ENCODE data around the gene LARGE1.

The LARGE1 gene

DNA sequence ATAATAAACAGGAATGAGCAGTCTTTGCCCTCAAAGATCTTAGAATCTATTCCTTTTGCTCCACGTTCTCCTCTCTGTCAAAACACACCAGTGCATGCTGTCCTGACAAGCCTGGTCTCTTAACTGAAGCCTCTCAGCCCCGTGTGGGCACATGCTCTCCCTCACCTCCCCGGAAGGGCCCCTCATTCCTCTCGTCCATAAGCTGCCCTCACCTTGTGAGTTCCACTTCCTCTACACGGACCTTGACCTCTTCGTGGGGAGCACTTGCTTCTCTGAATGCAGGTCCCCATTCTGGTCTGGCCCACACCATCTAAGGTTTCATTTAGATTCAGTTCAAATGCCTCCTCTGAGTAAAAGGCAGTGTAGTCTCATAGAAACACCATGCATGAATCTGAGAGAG is 449.8 kb downstream of the LARGE1 start:
- Histone ChIP-seq H3K9ac (ENCODE audit: low read length) (no peak overlapping the region), H3K36me3 (ENCODE audit: insufficient read depth, low read length) (no peaks in the 10 kb centered on the region), H3K27me3 (ENCODE audit: insufficient read depth, low read length) (no peaks in the 10 kb centered on the region), H4K20me1 (ENCODE audit: insufficient read depth, low read length) (no peaks in the 10 kb centered on the region), H3K9me2 (ENCODE audit: low read depth, low read length) (no peaks in the 10 kb centered on the region), H3K79me2 (ENCODE audit: insufficient read depth, low read length) (no peaks in the 10 kb centered on the region), H3K27ac (ENCODE audit: low read depth, low read length, poor library complexity, severe bottlenecking) (no peak overlapping the region), H2AFZ (ENCODE audit: low read length) (no peak overlapping the region), H3K4me2 (ENCODE audit: low read length) (no peak overlapping the region), H3K4me1 (ENCODE audit: insufficient read depth, low read length, severe bottlenecking) (peaks cover 30% of the 10 kb centered on the region), H3F3A (ENCODE audit: insufficient read depth, low read length) (no peaks in the 10 kb centered on the region), H3K9me3 (ENCODE audit: low read length) (no peaks in the 10 kb centered on the region), H3K4me3 (ENCODE audit: low read depth, low read length, poor library complexity, severe bottlenecking) (no peak overlapping the region)
- TF ChIP-seq, protein P1, sequence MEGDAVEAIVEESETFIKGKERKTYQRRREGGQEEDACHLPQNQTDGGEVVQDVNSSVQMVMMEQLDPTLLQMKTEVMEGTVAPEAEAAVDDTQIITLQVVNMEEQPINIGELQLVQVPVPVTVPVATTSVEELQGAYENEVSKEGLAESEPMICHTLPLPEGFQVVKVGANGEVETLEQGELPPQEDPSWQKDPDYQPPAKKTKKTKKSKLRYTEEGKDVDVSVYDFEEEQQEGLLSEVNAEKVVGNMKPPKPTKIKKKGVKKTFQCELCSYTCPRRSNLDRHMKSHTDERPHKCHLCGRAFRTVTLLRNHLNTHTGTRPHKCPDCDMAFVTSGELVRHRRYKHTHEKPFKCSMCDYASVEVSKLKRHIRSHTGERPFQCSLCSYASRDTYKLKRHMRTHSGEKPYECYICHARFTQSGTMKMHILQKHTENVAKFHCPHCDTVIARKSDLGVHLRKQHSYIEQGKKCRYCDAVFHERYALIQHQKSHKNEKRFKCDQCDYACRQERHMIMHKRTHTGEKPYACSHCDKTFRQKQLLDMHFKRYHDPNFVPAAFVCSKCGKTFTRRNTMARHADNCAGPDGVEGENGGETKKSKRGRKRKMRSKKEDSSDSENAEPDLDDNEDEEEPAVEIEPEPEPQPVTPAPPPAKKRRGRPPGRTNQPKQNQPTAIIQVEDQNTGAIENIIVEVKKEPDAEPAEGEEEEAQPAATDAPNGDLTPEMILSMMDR (IDR thresholded peaks at IDR 0.05; ENCODE audit: low read length): no peak
- TF ChIP-seq EZH2 (IDR thresholded peaks at IDR 0.05; ENCODE audit: borderline replicate concordance, low read length): no peak

DNA sequence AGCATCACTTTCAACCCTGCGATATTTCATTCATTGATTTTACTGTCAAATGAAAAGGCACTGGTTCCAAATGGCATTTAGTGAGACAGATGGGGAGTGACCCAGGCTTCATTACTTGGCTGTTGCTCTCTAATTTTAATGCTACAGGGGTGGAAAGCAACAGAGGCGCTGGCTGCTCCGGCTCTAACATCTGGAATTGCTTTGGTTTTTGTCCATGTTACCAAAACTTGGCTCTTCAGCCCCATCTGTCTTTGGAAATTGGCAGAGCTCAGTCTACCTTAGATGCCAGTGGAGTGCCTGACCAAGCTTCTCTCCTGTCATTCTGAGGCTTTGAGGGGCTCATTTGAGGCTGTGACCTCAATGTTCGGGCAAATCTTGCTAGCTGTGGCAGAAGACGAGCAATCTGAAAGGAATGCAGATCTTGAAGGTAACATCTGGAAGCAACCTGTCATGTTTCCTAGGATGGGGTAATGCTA is 452.6 kb downstream of the LARGE1 start:
- Histone ChIP-seq H3F3A (ENCODE audit: insufficient read depth, low read length) (no peaks in the 10 kb centered on the region), H3K79me2 (ENCODE audit: insufficient read depth, low read length) (no peaks in the 10 kb centered on the region), H3K27me3 (ENCODE audit: insufficient read depth, low read length) (no peaks in the 10 kb centered on the region), H3K36me3 (ENCODE audit: insufficient read depth, low read length) (no peaks in the 10 kb centered on the region), H3K27ac (ENCODE audit: low read depth, low read length, poor library complexity, severe bottlenecking) (no peak overlapping the region), H3K4me2 (ENCODE audit: low read length) (no peak overlapping the region), H4K20me1 (ENCODE audit: insufficient read depth, low read length) (no peaks in the 10 kb centered on the region), H3K9me3 (ENCODE audit: low read length) (no peaks in the 10 kb centered on the region), H2AFZ (ENCODE audit: low read length) (no peak overlapping the region), H3K9ac (ENCODE audit: low read length) (no peak overlapping the region), H3K4me1 (ENCODE audit: insufficient read depth, low read length, severe bottlenecking) (peaks cover 14% of the 10 kb centered on the region), H3K9me2 (ENCODE audit: low read depth, low read length) (no peaks in the 10 kb centered on the region), H3K4me3 (ENCODE audit: low read depth, low read length, poor library complexity, severe bottlenecking) (no peak overlapping the region)
- TF ChIP-seq, protein P1 (IDR thresholded peaks at IDR 0.05; ENCODE audit: low read length): no peak
- no peak for TF ChIP-seq EZH2 (IDR thresholded peaks at IDR 0.05; ENCODE audit: borderline replicate concordance, low read length)

DNA sequence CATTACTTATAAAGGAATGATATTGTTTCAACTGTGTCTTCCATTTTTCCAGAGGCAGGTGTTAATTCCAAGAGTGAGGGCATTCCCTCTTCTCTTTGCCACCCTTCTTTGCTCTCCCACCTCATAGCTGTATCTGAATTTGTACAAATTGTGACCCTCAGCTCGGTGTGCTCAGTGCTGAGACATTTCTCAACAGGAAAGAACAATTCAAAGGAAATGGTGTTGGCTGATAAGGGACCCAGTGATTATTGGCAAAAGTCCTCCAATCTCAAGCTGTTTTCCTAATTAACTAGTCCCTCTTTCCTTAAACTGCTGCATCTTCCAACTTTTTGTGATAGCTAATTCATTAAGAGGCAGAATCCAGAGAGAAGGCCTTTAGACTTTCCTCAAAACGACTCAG is 453.2 kb downstream of the LARGE1 start:
- no peaks in the 10 kb centered on the region for H3K9me2 ChIP-seq (ENCODE audit: low read depth, low read length)
- no peak overlapping the region for H3K4me2 ChIP-seq (ENCODE audit: low read length)
- peaks cover 8% of the 10 kb centered on the region for H3K4me1 ChIP-seq (ENCODE audit: insufficient read depth, low read length, severe bottlenecking)
- no peaks in the 10 kb centered on the region for H3K79me2 ChIP-seq (ENCODE audit: insufficient read depth, low read length)
- no peak overlapping the region for H3K9ac ChIP-seq (ENCODE audit: low read length)
- no peaks in the 10 kb centered on the region for H3K27me3 ChIP-seq (ENCODE audit: insufficient read depth, low read length)
- no peak overlapping the region for H3K4me3 ChIP-seq (ENCODE audit: low read depth, low read length, poor library complexity, severe bottlenecking)
- TF ChIP-seq EZH2 (IDR thresholded peaks at IDR 0.05; ENCODE audit: borderline replicate concordance, low read length): no peak
- TF ChIP-seq, protein P1 (IDR thresholded peaks at IDR 0.05; ENCODE audit: low read length): no peak
- no peaks in the 10 kb centered on the region for H3F3A ChIP-seq (ENCODE audit: insufficient read depth, low read length)
- no peak overlapping the region for H2AFZ ChIP-seq (ENCODE audit: low read length)
- H4K20me1 ChIP-seq (ENCODE audit: insufficient read depth, low read length): no peaks in the 10 kb centered on the region
- no peaks in the 10 kb centered on the region for H3K36me3 ChIP-seq (ENCODE audit: insufficient read depth, low read length)
- H3K9me3 ChIP-seq (ENCODE audit: low read length): no peaks in the 10 kb centered on the region
- H3K27ac ChIP-seq (ENCODE audit: low read depth, low read length, poor library complexity, severe bottlenecking): no peak overlapping the region
